ENCODE results near the gene PALM3. TPM values are rescaled to one million over a fixed set of nuclear protein-coding genes. Genes with fewer than 3 reads are reported as not detected.
A peak's percentile ranks its signal among the peaks of the same experiment; 100 is the strongest.
"Not testable (repeated sequence)": the region's sequence is repeated elsewhere in the genome, so short reads cannot be mapped to it uniquely, and the experiment has no call there.

The PALM3 gene
- total RNA-seq, 1 donor from 2014 or later: not detected

- peak; percentile 27 for DNase-seq (ENCODE audit: low read depth)
Measured at GRCh38 chr19:14031719-14032480, 30.0 kb downstream of the PALM3 start, which contains the start of gene IL27RA. Gene IL27RA, plus strand, starts transcription at chr19:14031762. Its CDS starts 111 bp downstream, at chr19:14031873.

- no peak for DNase-seq (ENCODE audit: low read depth)
Measured at GRCh38 chr19:14030997-14031718, 30.7 kb downstream of the PALM3 start.

- no peak for DNase-seq (ENCODE audit: low read depth)
Measured at GRCh38 chr19:14028901-14029300, 33.0 kb downstream of the PALM3 start.

GRCh38 chr19:14027856-14028450 lies 33.9 kb downstream of the PALM3 start, which contains the start of gene RLN3:
Gene RLN3, plus strand, starts transcription at chr19:14028148. Its CDS starts 57 bp downstream, at chr19:14028205.
- no peak for DNase-seq (ENCODE audit: low read depth)

GRCh38 chr19:14026652-14027192 lies 35.2 kb downstream of the PALM3 start:
- DNase-seq (ENCODE audit: low read depth): not testable (repeated sequence)

GRCh38 chr19:14023404-14024235 lies 38.3 kb downstream of the PALM3 start:
- no peak for DNase-seq (ENCODE audit: low read depth)

GRCh38 chr19:14022469-14022868 lies 39.4 kb downstream of the PALM3 start:
- no peak for DNase-seq (ENCODE audit: low read depth)

- peak; percentile 10 for DNase-seq (ENCODE audit: low read depth)
Measured at GRCh38 chr19:14021474-14021873, 40.4 kb downstream of the PALM3 start.

GRCh38 chr19:14019739-14020138 lies 42.1 kb downstream of the PALM3 start:
- DNase-seq (ENCODE audit: low read depth): not testable (repeated sequence)

- no peak for DNase-seq (ENCODE audit: low read depth)
Measured at GRCh38 chr19:14019100-14019499, 42.8 kb downstream of the PALM3 start.

- no peak for DNase-seq (ENCODE audit: low read depth)
Measured at GRCh38 chr19:14015524-14016035, 46.3 kb downstream of the PALM3 start.

GRCh38 chr19:14012378-14012915 lies 49.4 kb downstream of the PALM3 start:
- DNase-seq (ENCODE audit: low read depth): no peak

GRCh38 chr19:14006766-14007562 lies 54.9 kb downstream of the PALM3 start:
- no peak for DNase-seq (ENCODE audit: low read depth)

- DNase-seq (ENCODE audit: low read depth): peak; percentile 100
Measured at GRCh38 chr19:14006085-14006765, 55.7 kb downstream of the PALM3 start, which contains the start of gene RFX1. Gene RFX1, minus strand, starts transcription at chr19:14006320. Its CDS starts 12,477 bp downstream, at chr19:13993843.

- peak; percentile 80 for DNase-seq (ENCODE audit: low read depth)
Measured at GRCh38 chr19:14005349-14006084, 56.4 kb downstream of the PALM3 start.

- peak; percentile 9 for DNase-seq (ENCODE audit: low read depth)
Measured at GRCh38 chr19:14004619-14005348, 57.1 kb downstream of the PALM3 start.
